Activated CD8-positive, alpha-beta memory T cell treated with anti-CD3 and anti-CD28 coated beads for 24 hours (primary cell): ENCODE measurements around the gene RRAGD.
A peak's percentile ranks its signal among the peaks of the same experiment; 100 is the strongest.

Source experiments
- DNase-seq: peaks from one replicate; pipeline ENCODE4 v3.0.0-alpha.2; 2020

The RRAGD gene

GRCh38 chr6:89375427-89376267, 36.4 kb downstream of the RRAGD start:
- DNase-seq: peak; percentile 76

- no peak for DNase-seq
These were observed 39.6 kb downstream of the RRAGD start for GRCh38 chr6:89372506-89372901.

GRCh38 chr6:89371849-89372505, 40.1 kb downstream of the RRAGD start:
- peak; percentile 90 for DNase-seq

- no peak for DNase-seq
These were observed 43.1 kb downstream of the RRAGD start for GRCh38 chr6:89368999-89369398.

- DNase-seq: peak; percentile 79
These were observed 44.0 kb downstream of the RRAGD start for GRCh38 chr6:89368107-89368506.

- no peak for DNase-seq
These were observed 47.5 kb downstream of the RRAGD start for GRCh38 chr6:89364586-89364985.

- no peak for DNase-seq
These were observed 50.9 kb downstream of the RRAGD start for GRCh38 chr6:89361171-89361570.

GRCh38 chr6:89360415-89360999, 51.6 kb downstream of the RRAGD start:
- no peak for DNase-seq

- DNase-seq: no peak
These were observed 52.5 kb downstream of the RRAGD start for GRCh38 chr6:89359561-89359960.

GRCh38 chr6:89357390-89357789, 54.7 kb downstream of the RRAGD start:
- no peak for DNase-seq

GRCh38 chr6:89356642-89357170, 55.4 kb downstream of the RRAGD start:
- no peak for DNase-seq

GRCh38 chr6:89355511-89356194, 56.4 kb downstream of the RRAGD start:
- DNase-seq: no peak

- no peak for DNase-seq
These were observed 58.2 kb downstream of the RRAGD start for GRCh38 chr6:89353702-89354392.

- DNase-seq: no peak
These were observed 58.9 kb downstream of the RRAGD start for GRCh38 chr6:89353118-89353556.

GRCh38 chr6:89352278-89353117, 59.6 kb downstream of the RRAGD start, which contains the start of gene UBE2J1:
UBE2J1 (minus strand) TSS chr6:89352722; CDS start chr6:89352569, 153 bp downstream.
- peak; percentile 90 for DNase-seq

GRCh38 chr6:89351671-89352277, 60.3 kb downstream of the RRAGD start:
- no peak for DNase-seq

- DNase-seq: no peak
These were observed 61.6 kb downstream of the RRAGD start for GRCh38 chr6:89350281-89350966.

GRCh38 chr6:89348372-89348771, 63.7 kb downstream of the RRAGD start:
- DNase-seq: no peak

GRCh38 chr6:89347825-89348224, 64.2 kb downstream of the RRAGD start:
- no peak for DNase-seq

GRCh38 chr6:89346433-89346832, 65.6 kb downstream of the RRAGD start:
- no peak for DNase-seq
